HG03521 (cell line): ENCODE data around the gene ERBIN.

Experiments used
- ATAC-seq: cut with Tn5 transposase; IDR thresholded peaks from one replicate; pipeline ENCODE4 v1.9.1; 2021; ENCODE audit warnings: mild to moderate bottlenecking, moderate library complexity; ENCODE audit not compliant: unreplicated experiment

Gene ERBIN

GRCh38 chr5:66122379-66123034 is 196.1 kb downstream of the ERBIN start:
- ATAC-seq: no peak

GRCh38 chr5:66129144-66129543 is 202.8 kb downstream of the ERBIN start:
- ATAC-seq: no peak

- no peak for ATAC-seq
These were observed 204.1 kb downstream of the ERBIN start for GRCh38 chr5:66130493-66130892.
